NCI-H2081 treated with DMSO at 0.1 percent for 48 hours (cell line): Measurements from ENCODE around the gene SMPD2.
"Not testable (repeated sequence)": the region's sequence is repeated elsewhere in the genome, so short reads cannot be mapped to it uniquely, and the experiment has no call there.

Experiments
- DNase-seq: peaks from one replicate; lab custom pipeline; 2025; lab: John Stamatoyannopoulos, UW

SMPD2 gene

DNA sequence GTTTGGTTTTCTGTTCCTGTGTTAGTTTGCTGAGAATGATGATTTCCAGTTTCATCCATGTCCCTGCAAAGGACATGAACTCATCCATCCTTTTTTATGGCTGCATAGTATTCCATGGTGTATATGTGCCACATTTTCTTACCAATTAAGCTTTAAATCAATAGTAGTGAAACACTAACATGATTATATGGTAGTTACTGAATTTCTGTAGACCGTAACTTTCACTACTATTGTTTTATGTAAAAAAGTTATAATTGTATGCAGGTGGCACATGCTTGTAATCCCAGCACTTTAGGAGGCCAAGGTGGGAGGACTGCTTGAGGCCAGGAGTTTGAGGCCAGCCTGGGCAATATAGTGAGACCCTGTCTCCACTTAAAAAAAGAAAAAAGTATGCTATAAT, 20.7 kb downstream of the SMPD2 start:
- not testable (repeated sequence) for DNase-seq

DNA sequence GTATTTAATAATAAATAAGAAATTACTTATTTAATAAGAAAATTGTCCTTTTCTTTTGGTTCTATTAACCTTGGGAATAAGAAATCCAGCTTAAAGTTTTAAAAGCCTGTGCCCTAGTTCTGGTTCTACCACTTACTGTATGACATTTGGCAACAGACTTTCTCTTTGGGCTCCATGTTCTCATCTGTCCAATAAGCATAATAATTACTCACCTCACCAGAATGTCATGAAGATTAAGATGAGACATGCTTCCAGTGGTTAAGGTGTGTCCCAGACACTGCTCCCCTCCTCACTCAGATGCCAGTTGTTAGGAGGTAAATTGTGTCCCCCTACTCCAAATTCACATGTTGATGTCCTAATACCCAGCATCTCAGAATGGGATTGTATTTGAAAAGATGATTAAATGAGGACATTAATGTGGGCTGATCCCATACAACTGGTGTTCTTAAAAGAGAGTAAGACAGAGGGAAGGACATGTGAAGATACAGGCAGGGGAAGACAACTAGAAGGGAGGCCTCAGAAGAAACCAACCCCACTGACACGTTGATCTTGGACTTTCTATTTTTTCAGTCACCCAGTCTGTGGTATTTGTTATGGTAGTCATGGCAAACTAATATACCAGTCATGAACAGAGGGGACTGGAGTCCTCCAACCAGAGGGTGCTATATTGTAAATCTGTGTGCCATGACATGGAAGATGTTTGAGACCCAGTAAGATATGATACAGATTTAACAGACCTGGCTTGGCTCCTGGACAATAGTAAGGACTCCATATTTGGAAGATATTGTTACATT, 21.4 kb downstream of the SMPD2 start:
- no peak for DNase-seq

DNA sequence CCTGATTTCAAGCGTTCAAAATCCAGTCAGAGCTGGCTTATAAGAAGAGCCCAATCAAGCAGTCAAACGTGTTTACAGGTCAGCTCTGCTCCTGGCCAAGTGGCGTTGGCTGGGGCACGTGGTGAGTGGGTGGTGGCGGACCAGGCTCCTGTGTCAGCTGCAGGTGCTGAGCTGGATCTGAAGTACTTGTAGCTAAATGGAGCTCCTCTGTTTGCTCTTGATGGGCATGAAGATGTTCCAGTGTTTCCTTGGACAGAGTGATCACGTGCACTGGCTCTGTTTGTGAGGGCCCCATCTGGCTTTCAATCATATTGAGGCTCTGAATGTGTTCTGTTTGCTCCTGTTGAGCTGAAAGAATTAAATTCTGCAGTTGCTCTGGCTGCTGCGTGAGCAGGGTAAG, 25.2 kb downstream of the SMPD2 start:
- no peak for DNase-seq

DNA sequence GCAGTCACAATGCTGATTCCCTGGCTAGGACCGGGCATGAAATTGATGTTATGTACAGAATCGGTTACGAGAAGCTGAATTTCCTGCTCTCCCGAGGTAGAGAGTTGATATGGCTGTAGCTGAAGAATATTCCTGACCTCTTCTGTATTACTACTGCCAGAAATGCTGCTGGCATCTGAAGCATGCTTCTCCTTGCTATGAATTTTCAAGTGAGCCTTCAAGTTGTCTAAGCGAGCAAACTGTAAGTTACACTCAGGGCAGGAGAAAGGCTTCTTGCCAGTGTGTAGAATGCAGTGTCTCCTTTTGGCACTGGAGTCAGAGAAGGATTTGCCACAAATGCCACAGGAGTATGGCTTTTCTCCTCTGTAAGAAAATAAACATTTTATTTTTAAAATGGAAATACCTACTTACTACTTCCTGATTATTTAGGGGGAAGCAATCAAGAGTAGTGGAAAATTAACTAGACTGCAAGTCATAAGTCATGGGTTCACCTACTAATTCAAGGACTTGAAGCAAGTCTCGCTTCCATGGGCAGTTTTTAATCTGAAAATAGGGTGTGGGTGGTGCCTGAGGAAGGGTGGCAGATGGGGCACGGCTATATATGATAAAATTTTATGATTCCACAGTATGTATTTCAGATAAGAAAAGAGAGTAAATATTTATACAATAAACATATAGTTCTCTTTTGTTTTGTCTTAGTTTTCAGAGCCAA, 25.8 kb downstream of the SMPD2 start:
- no peak for DNase-seq

DNA sequence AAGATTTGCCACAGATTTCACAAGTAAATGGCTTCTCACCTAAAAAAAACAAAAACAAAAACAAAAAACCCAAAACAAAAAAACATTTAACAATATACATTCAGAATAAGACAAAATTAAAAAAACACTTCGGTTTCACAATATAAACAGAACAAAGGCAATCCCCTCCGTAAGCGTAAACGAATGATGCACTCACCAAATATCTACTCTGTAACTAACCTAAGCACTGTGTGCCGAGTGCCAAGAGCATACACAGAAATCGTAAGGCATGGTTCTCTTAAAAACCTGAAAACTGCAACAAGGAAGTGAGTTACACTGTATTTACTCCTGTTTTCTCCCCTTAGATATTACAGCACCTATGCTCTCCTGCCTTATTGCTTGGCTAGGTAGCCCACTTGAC, 27.2 kb downstream of the SMPD2 start:
- DNase-seq: no peak

DNA sequence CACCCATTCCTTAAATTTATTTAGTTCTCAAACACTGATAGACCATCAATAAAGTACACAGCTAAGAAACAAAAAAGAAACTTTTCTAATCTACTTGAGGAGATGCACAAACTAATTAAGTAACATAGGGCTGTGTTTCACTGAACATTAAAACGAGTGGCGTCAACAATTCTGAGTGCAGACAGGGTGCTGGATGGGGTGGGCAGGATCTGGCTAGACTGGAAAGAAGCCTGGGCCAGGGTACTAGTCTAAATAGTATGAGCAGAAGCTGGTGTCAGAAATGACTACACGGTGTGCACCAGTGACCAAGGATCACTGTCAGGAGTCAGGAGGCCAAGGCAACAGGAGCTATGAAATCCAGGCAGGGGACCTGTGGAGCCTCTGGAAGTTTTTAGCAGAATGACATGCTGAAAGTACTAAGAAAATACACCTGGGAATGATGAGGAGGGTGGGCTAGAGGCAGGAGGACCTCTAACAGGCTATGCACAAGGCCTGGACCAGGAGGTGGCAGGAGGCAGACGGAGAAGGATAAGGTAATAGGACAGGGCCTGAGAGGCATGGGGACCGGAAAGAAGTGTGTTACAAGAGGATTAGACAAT, 29.2 kb downstream of the SMPD2 start:
- DNase-seq: no peak

DNA sequence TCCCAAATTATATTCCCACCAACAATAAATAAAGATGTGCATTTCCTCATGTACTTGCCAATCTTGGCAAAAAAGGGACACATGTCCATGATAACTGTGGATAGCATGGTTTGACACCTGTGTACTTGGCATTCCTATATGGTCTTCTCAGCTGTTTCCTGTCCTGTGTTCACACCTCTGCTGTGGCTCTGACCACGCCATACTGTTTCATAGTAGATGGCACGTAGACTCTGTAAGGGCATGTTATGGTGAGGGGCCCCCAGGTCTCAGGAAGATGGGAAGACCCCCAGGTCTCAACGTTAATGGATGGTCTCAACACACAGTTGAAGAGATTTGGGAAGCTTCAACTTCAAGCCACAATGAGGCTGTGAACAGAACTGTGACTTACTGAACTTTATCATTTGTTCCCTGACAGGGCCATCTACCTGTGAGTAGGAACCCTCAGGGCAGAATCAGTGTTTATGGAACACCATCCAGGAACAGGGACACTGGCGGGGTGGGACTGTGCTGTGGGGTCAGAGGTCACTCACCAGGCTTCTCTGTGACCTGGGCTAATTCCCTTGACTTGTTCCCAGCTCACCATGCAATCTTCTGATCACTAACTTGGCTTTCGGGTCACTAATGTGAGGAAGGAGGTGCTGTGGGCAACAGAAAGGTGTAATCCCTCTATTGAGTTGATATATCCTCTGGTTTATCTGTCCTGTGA, 30.7 kb downstream of the SMPD2 start:
- no peak for DNase-seq

DNA sequence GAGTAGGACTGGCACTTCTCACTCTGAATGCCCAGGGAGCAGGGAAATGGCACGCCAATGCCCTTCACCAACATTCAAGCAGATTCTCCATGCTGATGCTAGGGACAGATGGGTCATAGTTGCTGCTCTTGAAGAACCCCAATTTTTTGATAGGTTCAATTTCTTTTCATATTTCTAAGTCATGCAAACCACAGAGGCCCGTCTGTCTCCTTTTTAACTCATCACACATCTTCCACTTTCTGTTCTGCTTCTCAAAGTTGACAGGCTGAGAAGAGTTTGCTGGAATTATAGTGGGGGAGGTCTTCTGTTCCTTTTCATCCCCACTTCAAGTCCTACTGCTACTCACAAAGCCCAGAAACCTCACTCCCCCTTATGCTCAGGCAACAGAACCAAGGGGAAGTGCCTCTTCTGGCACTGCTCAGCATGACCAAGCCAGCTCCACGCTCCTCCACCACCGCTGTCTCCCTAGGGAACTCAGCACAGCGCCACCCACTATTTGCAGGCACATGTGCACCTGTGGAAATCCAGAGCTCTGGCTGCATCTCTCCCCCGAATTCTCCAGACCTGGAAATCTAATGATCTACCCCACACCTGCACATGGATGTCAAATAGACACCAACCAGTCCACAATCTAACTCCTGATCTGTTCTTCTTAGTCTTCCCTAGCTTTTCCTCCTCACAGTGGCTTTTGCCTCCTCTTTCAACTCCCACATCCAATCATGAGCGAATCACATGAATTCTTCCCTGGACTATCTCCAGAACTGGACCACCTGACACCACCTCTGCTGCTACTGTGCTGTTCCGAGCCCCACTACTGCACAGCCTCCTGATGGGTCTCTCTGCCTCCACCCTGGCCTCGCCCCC, 31.8 kb downstream of the SMPD2 start:
- DNase-seq: no peak

DNA sequence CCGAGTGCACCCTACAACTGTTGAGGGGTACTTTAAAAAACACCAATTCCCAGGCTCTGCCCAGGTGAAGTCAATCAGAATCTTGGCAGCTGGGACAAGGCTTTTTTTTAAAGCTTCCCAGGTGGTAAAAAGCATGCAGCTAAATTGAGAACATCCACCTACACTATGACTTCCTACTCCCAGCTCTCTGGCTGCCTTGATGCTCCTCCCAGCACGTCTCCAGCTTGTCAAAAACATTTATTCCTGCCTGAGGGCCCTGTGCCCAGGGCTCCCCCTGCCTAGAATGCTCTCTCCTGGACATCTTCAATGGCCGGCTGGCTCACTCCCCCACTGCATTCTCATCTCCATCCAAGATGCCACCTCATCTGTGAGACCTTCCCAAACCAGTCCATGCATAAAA, 32.6 kb downstream of the SMPD2 start:
- DNase-seq: no peak

DNA sequence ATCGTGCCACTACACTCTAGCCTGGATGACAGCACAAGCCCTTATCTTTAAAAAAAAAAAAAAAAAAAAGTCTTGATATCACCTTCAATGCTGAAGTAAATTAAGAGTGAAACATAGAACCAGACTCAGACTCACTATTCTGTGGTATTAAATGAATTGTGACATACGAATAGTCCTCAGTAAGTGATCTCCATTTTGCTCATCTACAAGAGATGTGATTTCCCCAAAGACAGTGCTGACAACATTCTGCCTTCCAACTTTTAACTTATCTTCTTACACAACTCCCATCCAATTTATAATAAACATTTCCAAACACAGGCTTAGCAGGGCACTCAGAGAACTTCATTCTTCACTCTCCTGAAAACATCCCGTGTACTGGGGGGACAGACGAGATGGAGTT, 34.5 kb downstream of the SMPD2 start:
- DNase-seq: no peak

DNA sequence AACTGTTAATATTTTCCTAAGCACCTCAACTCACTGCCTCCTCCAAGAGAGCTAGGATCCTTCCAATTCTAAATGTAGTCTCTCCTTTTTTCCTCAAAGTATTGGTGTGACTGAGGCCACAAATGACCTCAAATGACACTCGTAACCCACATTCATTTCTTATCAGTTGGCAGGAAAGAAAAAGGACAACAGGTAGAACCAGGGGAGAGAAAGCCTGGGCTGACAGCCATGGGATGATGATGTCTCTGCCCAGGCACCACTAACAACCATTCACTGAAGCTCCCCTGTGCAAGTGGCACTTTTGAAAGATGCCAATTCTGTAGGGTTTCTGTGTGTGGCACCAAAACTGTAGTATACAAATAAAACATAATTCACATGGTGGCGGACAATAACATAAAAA, 35.1 kb downstream of the SMPD2 start:
- DNase-seq: no peak

DNA sequence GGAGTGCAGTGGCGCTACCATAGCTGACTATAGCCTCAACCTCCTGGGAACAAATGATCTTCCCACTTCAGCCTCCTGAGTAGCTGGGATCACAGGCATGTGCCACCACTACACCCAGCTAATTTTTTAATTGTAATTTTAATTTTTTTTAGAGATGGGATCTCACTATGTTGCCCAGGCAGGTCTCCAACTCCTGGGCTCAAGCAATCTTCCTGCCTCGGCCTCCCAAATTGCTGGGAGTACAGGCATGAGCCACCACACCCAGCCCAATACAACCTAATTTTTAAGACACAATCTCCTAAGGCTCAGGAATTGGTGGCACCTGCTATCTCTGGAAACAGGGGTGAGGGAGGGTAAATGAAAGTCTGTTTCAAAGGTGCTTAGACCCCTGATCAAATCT, 36.7 kb downstream of the SMPD2 start:
- no peak for DNase-seq

DNA sequence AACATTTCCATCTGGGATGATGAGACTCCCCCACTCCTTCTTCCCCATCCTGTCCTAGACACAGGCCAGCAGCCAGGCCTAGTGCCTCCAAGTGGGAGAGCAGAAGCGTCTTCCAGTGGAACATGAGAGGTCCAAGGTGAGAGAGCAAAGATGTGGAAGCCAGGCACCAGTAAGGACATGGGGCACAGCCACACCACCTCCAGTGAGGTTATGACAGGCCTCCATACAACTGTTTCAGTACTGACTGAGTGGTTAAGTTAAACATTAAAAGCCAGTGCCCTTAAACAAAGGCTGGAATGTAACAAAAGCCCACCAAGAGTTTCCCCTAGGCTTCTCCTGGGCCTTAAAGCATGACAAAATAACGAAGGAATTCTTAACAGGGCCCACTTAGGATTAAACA, 37.2 kb downstream of the SMPD2 start:
- DNase-seq: no peak

DNA sequence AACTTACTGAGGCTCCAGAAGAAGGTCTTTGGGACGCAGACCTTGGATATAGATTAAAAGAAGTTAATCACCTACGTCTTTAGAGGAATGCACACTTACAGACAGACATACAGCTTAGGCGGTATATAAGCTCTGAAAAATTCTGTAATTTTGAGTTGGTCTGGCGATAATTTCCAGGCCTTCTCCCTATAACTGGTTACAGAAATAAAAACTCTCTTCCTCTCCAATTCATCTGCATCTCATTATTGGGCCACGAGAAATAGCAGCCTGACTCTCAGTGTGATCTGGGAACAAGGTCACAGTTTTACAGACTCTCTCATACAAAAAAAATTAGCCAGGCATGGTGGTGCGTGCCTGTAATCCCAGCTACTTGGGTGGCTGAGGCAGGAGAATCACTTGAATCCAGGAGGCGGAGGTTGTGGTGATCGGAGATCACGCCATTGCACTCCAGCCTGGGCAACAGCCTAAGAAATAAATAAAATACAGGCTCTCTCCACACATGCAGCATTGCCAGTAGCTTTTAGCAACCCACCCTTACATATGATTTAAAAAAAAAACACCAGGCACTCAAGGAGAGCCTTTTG, 37.8 kb downstream of the SMPD2 start:
- no peak for DNase-seq

DNA sequence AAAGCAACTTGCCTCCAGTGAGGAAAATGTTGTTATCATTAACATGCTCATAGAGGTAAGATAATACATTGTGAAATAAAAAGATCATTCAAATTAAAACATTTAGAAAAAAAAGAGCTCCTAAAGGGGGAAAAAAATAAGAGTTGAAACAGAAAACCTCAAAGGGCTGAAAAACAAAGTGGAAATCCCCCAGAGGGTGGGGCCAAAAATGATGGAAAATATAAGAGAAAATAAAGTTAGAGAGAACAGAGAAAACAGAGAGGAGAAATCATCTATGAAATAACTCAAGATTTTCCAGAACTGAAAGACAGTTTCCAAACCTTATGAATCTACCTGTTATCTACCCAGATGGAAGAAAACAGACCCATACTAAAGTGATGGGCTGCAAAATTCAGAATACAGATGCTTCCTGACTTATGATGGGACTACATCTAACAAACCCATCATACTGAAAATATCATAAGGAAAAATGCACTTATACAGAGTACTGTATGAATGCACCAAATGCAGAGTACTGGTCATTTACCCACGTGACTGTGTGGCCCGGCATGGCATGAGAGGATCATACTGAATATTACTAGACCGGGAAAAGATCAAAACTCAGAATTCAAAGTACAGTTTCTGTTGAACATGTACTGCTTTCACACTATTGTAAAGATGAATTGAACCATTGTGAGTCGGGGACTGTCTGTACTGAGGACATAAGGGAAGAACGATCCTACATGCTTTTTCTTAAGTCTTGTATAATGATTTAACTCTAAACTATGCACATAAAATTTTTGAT, 38.5 kb downstream of the SMPD2 start:
- DNase-seq: no peak

DNA sequence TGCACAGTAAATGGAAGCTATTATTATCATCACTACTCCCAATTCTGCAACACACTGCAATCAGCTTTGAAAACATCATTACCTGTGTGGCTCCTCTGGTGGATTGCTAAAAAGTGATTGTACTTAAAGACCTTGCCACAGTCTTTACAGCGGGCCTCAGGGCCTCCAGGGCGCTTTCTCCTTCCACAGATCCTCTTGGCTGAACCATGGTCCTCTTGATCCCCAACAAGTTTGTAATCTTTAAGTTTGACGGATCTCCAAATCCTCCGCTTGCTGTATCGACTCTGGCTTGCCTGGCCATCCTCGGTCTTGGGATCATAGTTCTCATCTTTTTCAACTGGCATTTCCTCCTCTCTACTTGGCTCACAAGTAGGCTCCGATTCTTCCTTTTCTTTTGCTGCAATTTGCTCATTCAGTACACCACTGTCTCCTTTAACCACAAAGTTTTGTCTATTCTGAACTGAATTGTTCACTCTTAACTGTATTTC, 40.5 kb downstream of the SMPD2 start:
- DNase-seq: no peak

DNA sequence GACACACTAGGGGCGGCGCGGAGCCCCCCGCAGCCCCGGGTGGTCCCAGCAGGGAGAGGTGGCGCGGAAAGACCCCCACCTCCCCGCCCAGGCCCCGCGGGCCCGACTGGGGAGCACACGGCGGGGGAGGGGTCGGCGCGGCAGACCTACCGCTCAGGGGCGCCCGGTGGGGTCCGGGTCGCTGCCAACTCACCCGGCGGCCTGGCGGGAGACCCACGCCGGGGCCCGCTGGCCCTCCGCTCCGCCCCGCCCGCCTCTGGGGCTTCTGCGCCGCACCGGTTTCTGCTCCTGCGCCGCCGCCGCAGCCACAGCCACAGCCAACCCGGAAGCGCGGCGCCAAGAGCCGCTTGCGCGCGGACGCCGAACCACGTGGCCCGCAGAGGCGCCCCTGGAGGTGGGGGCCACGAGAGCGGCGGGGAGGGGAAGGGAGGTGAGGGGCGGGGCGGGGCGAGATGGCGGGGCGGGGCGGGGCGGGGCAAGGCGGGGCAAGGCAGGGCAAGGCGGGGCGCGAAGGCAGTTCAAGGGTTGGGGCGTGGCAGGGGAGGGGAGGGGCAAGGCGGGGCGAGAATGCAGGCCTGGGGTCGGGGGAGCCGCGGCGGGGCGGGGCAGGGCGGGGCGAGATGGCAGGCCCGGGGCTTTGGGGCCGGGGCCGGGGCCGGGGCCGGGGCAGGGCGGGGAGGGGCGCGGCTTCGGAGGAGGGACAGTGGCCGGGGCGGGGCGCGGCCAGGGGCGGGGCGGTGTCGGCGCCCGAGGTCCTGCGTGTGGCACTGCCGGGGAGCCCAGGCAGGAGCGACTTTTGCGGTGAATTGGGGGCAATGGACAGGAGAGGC, 42.6 kb downstream of the SMPD2 start, which contains the start of gene ZBTB24:
ZBTB24 (minus strand) TSS at position 315 of the 830 bp plus-strand sequence. CDS start 1,193 bp downstream, outside the sequence.
- DNase-seq: peak; percentile 1

DNA sequence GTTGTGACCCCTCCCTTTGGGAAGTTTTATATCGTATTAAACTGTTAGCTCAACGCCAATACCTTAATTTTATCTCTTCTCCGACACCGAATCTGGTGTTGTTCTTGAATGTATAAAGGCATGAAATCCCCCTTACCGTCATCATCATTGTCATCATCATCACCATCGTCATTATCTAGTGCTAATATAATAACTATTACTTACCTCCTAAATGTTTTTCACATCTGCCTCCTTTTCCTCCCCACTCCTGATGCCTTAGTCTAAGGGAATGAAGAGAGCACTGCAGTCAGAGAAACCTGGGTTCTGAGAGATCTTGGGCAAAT, 43.2 kb downstream of the SMPD2 start:
- no peak for DNase-seq

DNA sequence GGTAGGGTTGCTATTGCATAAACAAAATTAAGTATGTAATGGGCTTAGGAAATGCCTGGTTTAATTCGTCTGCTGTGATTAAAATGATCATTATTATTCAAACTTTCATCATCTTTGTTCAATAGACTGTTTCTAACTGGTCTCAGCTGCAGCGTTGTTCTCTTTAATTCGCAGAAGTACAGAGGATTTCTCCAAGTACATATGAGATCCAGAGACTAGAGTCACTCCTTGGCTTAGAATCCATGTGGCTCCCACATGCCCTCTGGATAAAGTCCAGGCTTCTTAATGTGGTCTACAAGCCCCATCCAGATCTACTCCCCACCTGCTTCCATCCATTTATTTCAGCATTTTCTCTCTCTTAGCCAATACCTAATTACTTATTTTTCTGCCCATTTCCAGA, 43.6 kb downstream of the SMPD2 start:
- DNase-seq: no peak
